NCI-H2196 (cell line): ENCODE measurements around the gene FRZB.

Experiments
- DNase-seq: peaks from one replicate; lab custom pipeline; 2025; ENCODE audit not compliant: unreplicated experiment; lab: John Stamatoyannopoulos, UW

Gene FRZB

GRCh38 chr2:182807319-182807718, 59.1 kb downstream of the FRZB start:
- DNase-seq, result no peak

DNA sequence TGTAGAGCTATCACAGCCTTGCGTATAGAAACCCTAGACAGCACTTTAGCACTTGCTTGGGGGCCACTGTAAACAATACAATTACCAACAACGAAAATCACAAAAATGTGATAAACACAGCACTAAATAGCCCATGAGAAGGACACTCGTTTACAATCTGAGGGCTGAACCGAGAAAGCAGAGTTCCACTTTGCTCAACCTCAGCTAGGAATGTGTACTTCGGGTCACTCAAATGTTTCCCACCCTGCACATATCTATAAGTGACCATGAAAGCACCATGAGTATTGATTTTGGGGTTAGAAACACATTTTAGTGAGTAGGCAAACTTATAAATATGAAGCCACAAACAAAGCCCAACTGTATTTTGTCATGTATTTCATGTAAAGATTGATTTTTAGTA, 62.3 kb downstream of the FRZB start:
- DNase-seq, result no peak

DNA sequence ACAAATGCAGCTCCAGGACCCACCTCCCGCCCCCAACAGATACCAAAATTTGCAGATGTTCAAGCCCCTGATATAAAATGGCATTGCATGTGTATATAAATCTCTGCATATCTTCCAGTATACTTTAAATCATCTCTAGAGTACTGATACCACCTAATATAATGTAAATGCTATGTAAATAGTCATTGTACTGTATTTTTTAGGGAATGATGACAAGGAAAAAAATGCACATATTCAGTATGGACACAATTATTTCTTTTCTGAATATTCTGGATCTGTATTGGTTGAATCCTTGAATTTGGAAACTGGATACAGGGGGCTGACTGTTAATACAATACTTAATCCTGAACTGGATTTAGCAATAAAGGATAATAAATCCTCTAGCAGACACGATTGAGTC, 67.7 kb downstream of the FRZB start:
- no peak for DNase-seq

DNA sequence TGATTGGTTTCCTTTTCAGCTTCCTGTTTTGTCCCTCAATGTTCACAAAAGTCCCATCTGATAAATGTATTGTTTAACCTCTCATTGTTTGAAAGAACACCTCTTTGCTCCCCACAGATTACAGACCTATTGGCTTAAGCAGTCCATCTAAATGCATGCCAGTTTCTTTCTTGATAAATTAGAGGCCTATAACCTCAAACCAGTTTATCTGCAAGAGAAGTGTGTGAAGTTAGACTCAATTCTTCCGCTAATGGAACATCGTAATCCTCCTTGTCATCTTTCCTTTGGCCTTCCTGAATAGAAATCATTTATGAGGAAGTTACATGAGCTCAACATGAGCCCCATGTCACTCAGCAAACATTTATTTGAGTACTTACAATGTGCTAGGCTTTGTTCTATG, 74.0 kb downstream of the FRZB start:
- no peak for DNase-seq

DNA sequence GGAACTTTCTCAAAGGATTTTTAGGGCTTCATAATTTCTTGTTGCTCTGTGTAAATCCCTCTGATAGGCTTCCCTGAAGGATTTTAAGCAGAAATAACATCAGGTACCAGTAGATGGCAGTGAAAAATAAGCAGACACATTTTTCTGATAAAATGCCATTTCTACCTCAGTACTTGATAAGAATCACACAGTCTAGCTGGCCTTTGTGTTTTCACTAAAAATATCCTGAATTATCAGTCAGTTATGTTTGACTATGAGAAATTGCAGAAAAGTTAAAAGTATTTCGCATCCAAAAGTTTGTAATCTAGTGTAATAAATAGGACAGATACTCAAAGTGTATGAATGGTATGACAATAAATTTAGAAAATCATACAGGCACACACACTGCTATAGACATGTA, 81.7 kb downstream of the FRZB start:
- peak; percentile 24 for DNase-seq

DNA sequence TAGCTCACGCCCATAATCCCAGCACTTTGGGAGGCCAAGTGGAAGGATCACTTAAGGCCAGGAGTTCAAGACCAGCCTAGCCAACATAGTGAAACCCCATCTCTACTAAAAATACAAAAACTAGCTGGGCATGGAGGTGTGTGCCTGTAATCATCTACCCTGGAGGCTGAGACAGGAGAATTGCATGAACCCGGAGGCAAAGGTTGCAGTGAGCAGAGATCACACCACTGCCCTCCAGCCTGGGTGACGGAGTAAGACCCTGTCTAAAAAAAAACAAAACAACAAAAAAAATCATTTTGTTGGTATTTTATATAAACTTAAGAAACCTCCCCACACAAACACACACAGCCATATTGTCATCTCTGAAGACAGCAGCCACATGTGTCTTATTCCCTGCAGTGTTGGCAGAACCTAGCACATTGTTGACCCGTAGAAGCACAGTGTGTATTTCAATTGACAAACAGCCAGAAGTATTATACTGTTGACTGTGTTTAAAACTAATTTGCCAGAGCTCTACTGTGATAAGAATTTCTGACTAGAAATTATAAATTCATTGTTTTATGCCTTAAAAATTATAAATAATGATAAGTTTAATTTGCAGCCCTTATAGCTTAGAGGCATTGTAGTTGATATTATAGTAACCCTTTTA, 82.3 kb downstream of the FRZB start:
- no peak for DNase-seq
